Caco-2 (cell line): ENCODE data around the gene CD59. TPM values are rescaled to one million over a fixed set of nuclear protein-coding genes. Genes with fewer than 3 reads are reported as not detected.
A peak's percentile ranks its signal among the peaks of the same experiment; 100 is the strongest.

ENCODE experiments used
- BruUV-seq: library from RNA; stranded (reverse); fragments of 400-500 nt; replicated peaks from 2 replicates; lab custom pipeline; 2021; lab: Mats Ljungman, UMichigan
- CTCF ChIA-PET: fragments of 300-600 bp; sonication (Branson Sonifier 250); formaldehyde crosslinking; loops from one replicate; lab custom pipeline; 2022; ENCODE audit warnings: antibody characterized with exemption; lab: Charles Lee
- POLR2A ChIA-PET: fragments of 300-600 bp; sonication (Branson Sonifier 250); formaldehyde crosslinking; loops from one replicate; lab custom pipeline; 2022; ENCODE audit warnings: antibody characterized with exemption; lab: Charles Lee
- DNase-seq, 2 experiments: peaks; one replicate each; pipeline versions ENCODE4 v3.0.0 to v3.0.0-alpha.2; 2020 to 2022
- H3K27me3 ChIP-seq: replicated peaks from 2 replicates; pipeline ENCODE4 v1.6.0; 2011; ENCODE audit warnings: low read length; ENCODE audit not compliant: control insufficient read depth, insufficient read depth
- H3K36me3 ChIP-seq: 2 replicates; pipeline ENCODE4 v1.5.1; 2011; ENCODE audit warnings: low read length; ENCODE audit not compliant: control insufficient read depth, insufficient read depth
- H3K4me1 ChIP-seq: fragments of 250-450 bp; sonication (Bioruptor Pico); 2 replicates; pipeline ENCODE4 v1.5.1; 2020; ENCODE audit warnings: mild to moderate bottlenecking
- H3K4me3 ChIP-seq: 2 replicates; pipeline ENCODE4 v1.5.1; 2011; ENCODE audit warnings: low read depth, mild to moderate bottlenecking, control low read depth, low read length
- H3K9me3 ChIP-seq: fragments of 250-450 bp; sonication (Bioruptor Pico); 2 replicates; pipeline ENCODE4 v1.5.1; 2020; ENCODE audit warnings: mild to moderate bottlenecking, moderate library complexity
- H3K27ac Mint-ChIP-seq: one replicate; pipeline ENCODE4 v1.8.0; 2022; ENCODE audit warnings: mixed read lengths; ENCODE audit not compliant: unreplicated experiment
- H3K27me3 Mint-ChIP-seq: one replicate; pipeline ENCODE4 v1.8.0; 2022; ENCODE audit warnings: mixed read lengths; ENCODE audit not compliant: insufficient read depth, unreplicated experiment
- H3K36me3 Mint-ChIP-seq: one replicate; pipeline ENCODE4 v1.8.0; 2022; ENCODE audit warnings: mild to moderate bottlenecking, mixed read lengths; ENCODE audit not compliant: insufficient read depth, unreplicated experiment
- H3K4me1 Mint-ChIP-seq: one replicate; pipeline ENCODE4 v1.8.0; 2022; ENCODE audit warnings: low read depth, mixed read lengths; ENCODE audit not compliant: unreplicated experiment
- H3K4me3 Mint-ChIP-seq: one replicate; pipeline ENCODE4 v1.8.0; 2022; ENCODE audit warnings: mild to moderate bottlenecking, moderate library complexity, mixed read lengths; ENCODE audit not compliant: unreplicated experiment
- H3K9me3 Mint-ChIP-seq: one replicate; pipeline ENCODE4 v1.8.0; 2022; ENCODE audit warnings: mixed read lengths; ENCODE audit not compliant: unreplicated experiment
- intact Hi-C: fragments of 100-400 bp; cut with micrococcal nuclease; formaldehyde crosslinking; loops from one replicate; pipeline ENCODE4 v1.10.0; 2022; ENCODE audit not compliant: unreplicated experiment
- total RNA-seq: library from RNA; stranded (reverse); gene quantifications from 2 replicates; pipeline ENCODE4 v1.2.3, GENCODE V29; 2022
- TF ChIP-seq, protein P1 (sequence below), 2 experiments: fragments of 200-600 bp in 1 of 2; IDR thresholded peaks; 1 replicate in 1 of 2; 2 replicates in 1 of 2; pipeline versions ENCODE4 v1.5.1 to v1.8.0; 2011 to 2022; ENCODE audit warnings: antibody characterized with exemption in 1 of 2, control low read depth in 1 of 2, inconsistent platforms in 1 of 2, low read depth in 1 of 2, low read length in 1 of 2, mild to moderate bottlenecking in 1 of 2, moderate library complexity in 1 of 2; ENCODE audit not compliant: insufficient read depth in 1 of 2, severe bottlenecking in 1 of 2, unreplicated experiment in 1 of 2

Gene CD59
- total RNA-seq, 1 experiment from 2014 or later: 149 TPM

DNA sequence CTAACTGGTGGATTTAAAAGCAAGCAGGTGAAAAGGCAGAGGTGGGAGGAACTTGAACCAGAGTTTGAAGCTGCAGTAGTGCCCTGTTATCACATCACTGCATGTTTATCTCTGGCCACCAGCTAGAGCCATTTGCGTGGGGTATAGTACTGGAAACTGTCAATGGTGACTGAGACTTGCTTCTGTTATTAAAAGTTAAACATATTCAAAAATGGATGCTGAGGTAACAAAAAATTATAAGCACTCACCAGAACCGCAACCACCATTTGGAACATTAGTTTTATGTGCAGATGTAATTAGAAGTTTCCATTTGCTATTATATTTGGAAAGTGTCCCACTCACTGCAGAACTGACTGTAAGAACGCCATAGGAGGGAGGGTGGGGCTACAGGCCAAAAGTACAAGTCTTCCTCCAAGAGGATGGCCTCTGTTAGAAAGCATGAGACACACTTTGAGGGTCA lies 1.2 kb upstream of the CD59 start:
- Histone ChIP-seq H3K36me3 (0 out of 2 replicates have a peak, but pooled peaks cover 1% of the 10 kb centered on the region), H3K4me1 (peaks cover 22% of the 10 kb centered on the region), H3K9me3 (no peaks in the 10 kb centered on the region), H3K27me3 (no peaks in the 10 kb centered on the region), H3K4me3 (no peak overlapping the region)
- Mint-ChIP-seq H3K36me3 (peaks cover 5% of the 10 kb centered on the region), H3K9me3 (no peaks in the 10 kb centered on the region), H3K27ac (peak overlapping the region; percentile 84), H3K4me3 (peak overlapping the region; percentile 84), H3K27me3 (no peaks in the 10 kb centered on the region), H3K4me1 (peaks cover 19% of the 10 kb centered on the region)
- ChIA-PET CTCF (no interaction called here), POLR2A (interaction anchor here (0.6 kb wide), 1 partner anchor 247 kb away, joined by 6 read pairs; no protein-coding TSS in a partner anchor)
- TF ChIP-seq, protein P1, sequence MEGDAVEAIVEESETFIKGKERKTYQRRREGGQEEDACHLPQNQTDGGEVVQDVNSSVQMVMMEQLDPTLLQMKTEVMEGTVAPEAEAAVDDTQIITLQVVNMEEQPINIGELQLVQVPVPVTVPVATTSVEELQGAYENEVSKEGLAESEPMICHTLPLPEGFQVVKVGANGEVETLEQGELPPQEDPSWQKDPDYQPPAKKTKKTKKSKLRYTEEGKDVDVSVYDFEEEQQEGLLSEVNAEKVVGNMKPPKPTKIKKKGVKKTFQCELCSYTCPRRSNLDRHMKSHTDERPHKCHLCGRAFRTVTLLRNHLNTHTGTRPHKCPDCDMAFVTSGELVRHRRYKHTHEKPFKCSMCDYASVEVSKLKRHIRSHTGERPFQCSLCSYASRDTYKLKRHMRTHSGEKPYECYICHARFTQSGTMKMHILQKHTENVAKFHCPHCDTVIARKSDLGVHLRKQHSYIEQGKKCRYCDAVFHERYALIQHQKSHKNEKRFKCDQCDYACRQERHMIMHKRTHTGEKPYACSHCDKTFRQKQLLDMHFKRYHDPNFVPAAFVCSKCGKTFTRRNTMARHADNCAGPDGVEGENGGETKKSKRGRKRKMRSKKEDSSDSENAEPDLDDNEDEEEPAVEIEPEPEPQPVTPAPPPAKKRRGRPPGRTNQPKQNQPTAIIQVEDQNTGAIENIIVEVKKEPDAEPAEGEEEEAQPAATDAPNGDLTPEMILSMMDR (IDR thresholded peaks at IDR 0.05; ENCODE audit: insufficient read depth in 1 of 2, low read depth in 1 of 2, low read length in 1 of 2, severe bottlenecking in 1 of 2, unreplicated experiment in 1 of 2): no peak
- no TSS peak for BruUV-seq
- intact Hi-C loops: loop anchor here (5.0 kb wide), 2 partner anchors 35 to 375 kb away; partner anchors contain the start of gene C11orf91
- DNase-seq: no peak

DNA sequence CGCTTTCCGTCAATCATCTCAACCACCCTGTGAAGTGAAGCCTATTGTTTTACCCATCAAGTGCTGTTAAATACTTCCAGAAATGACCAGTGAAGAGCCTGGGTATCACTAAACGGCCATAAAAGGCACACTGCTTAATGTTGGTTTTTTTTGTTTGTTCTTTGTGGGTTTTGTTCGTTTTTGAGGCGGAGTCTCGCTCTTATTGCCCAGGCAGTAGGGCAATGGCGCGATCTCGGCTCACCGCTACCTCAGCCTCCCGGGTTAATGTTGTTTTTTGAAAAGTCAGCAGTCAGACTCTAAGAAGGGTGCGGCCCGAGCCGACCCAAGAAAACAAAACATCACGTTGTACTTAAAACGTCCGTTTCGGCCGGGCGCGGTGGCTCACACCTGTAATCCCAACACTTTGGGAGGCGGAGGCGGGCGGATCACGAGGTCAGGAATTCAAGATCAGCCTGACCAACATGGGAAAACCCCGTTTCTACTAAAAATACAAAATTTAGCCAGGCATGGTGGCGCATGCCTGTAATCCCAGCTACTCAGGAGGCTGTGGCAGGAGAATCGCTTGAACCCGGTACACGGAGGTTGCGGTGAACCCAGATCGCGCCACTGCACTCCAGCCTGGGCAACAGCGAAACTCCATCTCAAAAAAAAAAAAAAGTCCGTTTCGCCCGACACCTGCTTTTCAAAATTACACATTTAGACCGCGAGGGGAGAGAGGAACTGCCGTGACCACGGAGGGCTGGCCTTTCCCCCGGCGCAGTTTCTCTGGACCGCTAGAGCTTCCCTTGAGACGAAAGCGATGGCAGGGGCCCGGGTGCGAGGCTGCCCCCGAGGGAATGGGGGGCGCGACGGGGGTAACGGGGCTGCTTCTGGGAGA lies 714 bp downstream of the CD59 start:
- Mint-ChIP-seq H3K36me3 (peaks cover 5% of the 10 kb centered on the region), H3K27me3 (no peaks in the 10 kb centered on the region), H3K27ac (peak overlapping the region; percentile 84), H3K4me1 (peaks cover 24% of the 10 kb centered on the region), H3K4me3 (peak overlapping the region; percentile 84), H3K9me3 (no peaks in the 10 kb centered on the region)
- H3K4me3 ChIP-seq: peak overlapping the region; percentile 86
- ChIA-PET POLR2A (no interaction called here), CTCF (interaction anchor here (0.7 to 1.2 kb wide), 4 partner anchors 12 to 675 kb away, joined by 3 to 6 read pairs (median 4); no protein-coding TSS in a partner anchor)
- TF ChIP-seq, protein P1 (IDR thresholded peaks at IDR 0.05; ENCODE audit: insufficient read depth in 1 of 2, low read depth in 1 of 2, low read length in 1 of 2, severe bottlenecking in 1 of 2, unreplicated experiment in 1 of 2): no peak
- BruUV-seq: no TSS peak
- peaks cover 22% of the 10 kb centered on the region for H3K4me1 ChIP-seq
- intact Hi-C loops: loop anchor here (5.0 kb wide), 2 partner anchors 33 to 373 kb away; partner anchors contain the start of gene C11orf91
- H3K9me3 ChIP-seq: no peaks in the 10 kb centered on the region
- DNase-seq: peak; percentile 47 to 62
- H3K36me3 ChIP-seq: 0 out of 2 replicates have a peak, but pooled peaks cover 1% of the 10 kb centered on the region
- H3K27me3 ChIP-seq: no peaks in the 10 kb centered on the region

DNA sequence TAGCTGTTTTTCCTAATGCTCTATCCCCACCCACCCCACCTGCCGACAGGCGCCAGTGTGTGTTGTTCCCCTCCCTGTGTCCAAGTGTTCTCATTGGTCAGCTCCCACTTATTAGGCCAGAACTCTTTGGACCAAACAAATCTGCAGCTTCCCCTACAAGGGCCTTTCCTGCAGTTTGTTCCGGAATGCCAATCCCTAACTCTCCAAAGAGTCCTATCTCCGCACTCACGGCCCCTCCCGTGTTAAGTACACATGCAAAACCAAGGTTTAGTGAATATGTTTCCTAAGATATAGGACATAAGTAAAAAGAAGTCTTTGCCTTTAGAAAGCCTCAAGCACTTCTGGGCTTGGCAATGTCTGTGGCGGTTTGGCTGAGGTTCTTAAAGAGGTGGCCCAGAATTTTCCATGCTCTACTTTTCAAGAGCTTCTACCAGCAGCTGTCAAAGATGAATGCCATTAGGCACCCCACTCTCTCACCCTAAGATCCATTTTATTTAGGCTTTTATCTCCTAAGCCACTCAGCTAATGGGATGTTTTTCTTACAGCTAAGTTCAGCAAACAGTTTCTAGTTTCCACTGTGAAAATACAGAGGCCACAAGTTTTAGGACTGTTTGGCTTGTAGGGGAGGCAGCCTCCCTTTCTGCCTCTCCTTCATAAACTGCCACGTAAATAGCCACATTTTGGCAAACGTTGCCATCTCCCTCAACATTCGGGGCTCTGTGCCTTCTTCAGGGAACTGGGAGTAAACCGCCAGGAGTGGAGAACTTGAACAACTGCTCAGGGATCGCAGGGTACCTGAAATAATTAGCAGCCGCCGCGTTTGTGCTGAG lies 1.6 kb downstream of the CD59 start:
- POLR2A ChIA-PET: no interaction called here
- Mint-ChIP-seq H3K9me3 (no peaks in the 10 kb centered on the region), H3K27me3 (no peaks in the 10 kb centered on the region), H3K36me3 (peaks cover 5% of the 10 kb centered on the region), H3K4me1 (peaks cover 24% of the 10 kb centered on the region), H3K27ac (peak overlapping the region; percentile 84), H3K4me3 (peak overlapping the region; percentile 84)
- H3K4me3 ChIP-seq: peak overlapping the region; percentile 86
- H3K9me3 ChIP-seq: no peaks in the 10 kb centered on the region
- H3K4me1 ChIP-seq: peaks cover 22% of the 10 kb centered on the region
- CTCF ChIA-PET: no interaction called here
- H3K36me3 ChIP-seq: 0 out of 2 replicates have a peak, but pooled peaks cover 1% of the 10 kb centered on the region
- BruUV-seq: TSS peak; percentile 50
- TF ChIP-seq, protein P1 (IDR thresholded peaks at IDR 0.05; ENCODE audit: insufficient read depth in 1 of 2, low read depth in 1 of 2, low read length in 1 of 2, severe bottlenecking in 1 of 2, unreplicated experiment in 1 of 2): no peak
- no peak for DNase-seq
- no peaks in the 10 kb centered on the region for H3K27me3 ChIP-seq
- intact Hi-C loops: loop anchor here (5.0 kb wide), 2 partner anchors 32 to 372 kb away; partner anchors contain the start of gene C11orf91
